Cardiac septum (tissue), 1 donor: ENCODE results near the gene LCN10. TPM values are rescaled to one million over a fixed set of nuclear protein-coding genes. Genes with fewer than 3 reads are reported as not detected.
"Not testable (repeated sequence)": the region's sequence is repeated elsewhere in the genome, so short reads cannot be mapped to it uniquely, and the experiment has no call there.

Source experiments
- DNase-seq: peaks from one replicate; pipeline ENCODE4 v3.0.0-alpha.2; 2020; ENCODE audit warnings: low spot score
- intact Hi-C: fragments of 100-400 bp; cut with DNase I; formaldehyde crosslinking; loops from one replicate; pipeline ENCODE4 v1.14.0; 2022
- total RNA-seq: library from RNA; stranded (reverse); fragmentation: NEBNext Ultra II Directional; extraction: Animal tissue kit (Norgen Biotek cat#: 25700); gene quantifications from one replicate; pipeline ENCODE4 v1.2.1, GENCODE V29; 2021
- donor health status: DM: no; HTN: no; CAD: no.

Gene LCN10
- total RNA-seq, 1 donor from 2014 or later, result 3.3 TPM

- DNase-seq, result no peak
- intact Hi-C loops, result no loop called here
Measured at GRCh38 chr9:136775191-136775590, 32.5 kb upstream of the LCN10 start.

GRCh38 chr9:136774416-136775045, 31.8 kb upstream of the LCN10 start:
- intact Hi-C loops, result no loop called here
- no peak for DNase-seq

- DNase-seq, result no peak
- intact Hi-C loops, result no loop called here
Measured at GRCh38 chr9:136773386-136774044, 30.8 kb upstream of the LCN10 start.

GRCh38 chr9:136771907-136772415, 29.2 kb upstream of the LCN10 start:
- DNase-seq, result no peak
- intact Hi-C loops, result no loop called here

GRCh38 chr9:136769710-136770191, 27.0 kb upstream of the LCN10 start:
- DNase-seq, result no peak
- intact Hi-C loops, result no loop called here

- DNase-seq, intact Hi-C loops: not testable (repeated sequence)
Measured at GRCh38 chr9:136766410-136767120, 23.8 kb upstream of the LCN10 start.

GRCh38 chr9:136765745-136766409, 23.1 kb upstream of the LCN10 start:
- intact Hi-C loops, result not testable (repeated sequence)

GRCh38 chr9:136765041-136765440, 22.3 kb upstream of the LCN10 start:
- peak; percentile 68 for DNase-seq
- intact Hi-C loops, result no loop called here

More at GRCh38 chr9:136765745-136766409, 23.1 kb upstream of the LCN10 start:
- DNase-seq, result not testable (repeated sequence)

GRCh38 chr9:136764301-136764891, 21.7 kb upstream of the LCN10 start, which contains the start of gene LCN15:
Gene LCN15, minus strand, starts transcription at chr9:136764518. Its CDS starts 30 bp downstream, at chr9:136764488.
- intact Hi-C loops, result no loop called here
- no peak for DNase-seq

GRCh38 chr9:136763649-136764035, 20.9 kb upstream of the LCN10 start:
- intact Hi-C loops, result no loop called here
- peak; percentile 70 for DNase-seq

- peak; percentile 74 for DNase-seq
- intact Hi-C loops, result no loop called here
Measured at GRCh38 chr9:136762915-136763648, 20.3 kb upstream of the LCN10 start.

- intact Hi-C loops, result no loop called here
- no peak for DNase-seq
Measured at GRCh38 chr9:136762221-136762691, 19.5 kb upstream of the LCN10 start.

GRCh38 chr9:136761545-136761981, 18.8 kb upstream of the LCN10 start:
- DNase-seq, result peak; percentile 64
- intact Hi-C loops, result no loop called here

- DNase-seq, intact Hi-C loops: not testable (repeated sequence)
Measured at GRCh38 chr9:136760834-136761544, 18.2 kb upstream of the LCN10 start.

GRCh38 chr9:136760424-136760823, 17.7 kb upstream of the LCN10 start:
- intact Hi-C loops, result no loop called here
- peak; percentile 63 for DNase-seq

GRCh38 chr9:136759436-136760325, 16.9 kb upstream of the LCN10 start:
- DNase-seq, result peak; percentile 74
- intact Hi-C loops, result no loop called here

GRCh38 chr9:136759001-136759400, 16.3 kb upstream of the LCN10 start:
- DNase-seq, result no peak
- intact Hi-C loops, result no loop called here
